GM18519 (cell line): ENCODE measurements around the gene TTLL8.

Experiments
- ATAC-seq: cut with Tn5 transposase; IDR thresholded peaks from one replicate; pipeline ENCODE4 v1.9.1; 2021; ENCODE audit warnings: mild to moderate bottlenecking, moderate library complexity; ENCODE audit not compliant: unreplicated experiment, low FRiP score

TTLL8 gene

DNA sequence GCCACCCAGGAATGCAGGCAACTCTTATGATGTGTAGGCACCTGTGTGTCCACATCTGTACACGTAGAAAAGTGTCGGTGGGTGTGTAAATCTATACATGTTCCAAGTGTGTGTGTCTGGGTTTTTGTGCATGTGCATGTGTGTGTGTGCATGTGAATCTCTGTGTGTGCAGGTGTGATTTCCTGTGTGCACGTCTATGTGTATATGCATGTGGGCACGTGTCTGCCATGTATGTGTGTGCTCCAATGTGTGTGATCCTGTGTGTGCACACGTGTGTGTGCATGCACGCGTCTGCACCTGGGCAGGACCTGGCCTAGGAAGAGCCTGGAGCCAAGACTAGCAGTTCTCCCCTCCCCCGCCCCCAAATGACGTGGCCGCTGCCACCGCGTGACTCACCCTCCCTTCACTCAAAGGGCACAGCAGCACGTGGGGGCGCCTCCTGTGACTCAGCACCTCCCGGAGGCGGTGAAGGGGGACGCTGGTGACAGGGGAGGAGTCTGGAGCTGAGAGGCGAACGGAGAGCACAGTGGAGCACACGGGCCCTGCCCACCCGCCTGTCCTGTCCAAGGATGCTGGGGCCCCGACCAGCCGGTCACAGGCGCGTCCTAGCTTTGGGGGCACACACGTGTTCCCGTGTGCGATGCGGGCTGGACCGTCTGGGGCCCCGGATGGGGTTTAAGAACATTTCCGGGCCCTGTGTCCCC lies 87.4 kb downstream of the TTLL8 start:
- peak; percentile 36 for ATAC-seq

DNA sequence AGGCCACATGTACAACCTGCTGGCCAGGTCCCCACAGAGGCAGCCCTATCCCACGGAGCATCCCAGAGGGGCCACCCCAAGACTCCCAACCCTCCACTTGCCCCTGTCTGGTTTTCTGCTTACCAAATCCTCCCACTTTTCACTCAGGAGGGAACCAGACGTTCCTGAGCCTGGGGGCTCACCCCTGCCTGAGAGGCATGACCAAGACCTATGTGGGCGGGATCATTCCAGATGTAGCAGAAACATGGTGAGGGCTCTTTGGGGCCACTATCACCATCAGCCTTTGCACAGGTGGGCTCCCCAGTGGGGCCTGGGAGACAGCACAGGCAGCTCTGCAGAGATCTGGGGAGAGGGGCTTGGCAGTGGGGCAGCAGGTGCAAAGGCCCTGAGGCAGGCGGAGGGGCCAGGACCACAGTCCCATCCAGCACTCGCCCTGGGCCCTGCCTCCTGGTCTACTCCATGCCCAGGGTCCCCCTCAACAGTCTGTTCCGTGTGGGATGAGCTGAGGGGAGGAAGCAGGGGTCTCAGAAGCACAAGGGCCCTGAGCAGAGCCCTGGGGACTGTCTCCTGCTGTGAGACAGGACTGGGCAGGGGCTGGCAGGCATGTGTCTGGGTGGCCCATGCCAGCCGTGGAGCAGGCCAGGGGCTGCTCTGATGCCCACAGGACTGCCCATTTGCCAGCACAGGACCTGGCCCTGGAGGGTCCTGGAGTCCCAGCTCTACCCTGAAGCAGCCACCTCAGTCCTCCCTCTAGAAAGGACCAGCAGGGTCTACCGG lies 88.2 kb downstream of the TTLL8 start:
- ATAC-seq = no peak

DNA sequence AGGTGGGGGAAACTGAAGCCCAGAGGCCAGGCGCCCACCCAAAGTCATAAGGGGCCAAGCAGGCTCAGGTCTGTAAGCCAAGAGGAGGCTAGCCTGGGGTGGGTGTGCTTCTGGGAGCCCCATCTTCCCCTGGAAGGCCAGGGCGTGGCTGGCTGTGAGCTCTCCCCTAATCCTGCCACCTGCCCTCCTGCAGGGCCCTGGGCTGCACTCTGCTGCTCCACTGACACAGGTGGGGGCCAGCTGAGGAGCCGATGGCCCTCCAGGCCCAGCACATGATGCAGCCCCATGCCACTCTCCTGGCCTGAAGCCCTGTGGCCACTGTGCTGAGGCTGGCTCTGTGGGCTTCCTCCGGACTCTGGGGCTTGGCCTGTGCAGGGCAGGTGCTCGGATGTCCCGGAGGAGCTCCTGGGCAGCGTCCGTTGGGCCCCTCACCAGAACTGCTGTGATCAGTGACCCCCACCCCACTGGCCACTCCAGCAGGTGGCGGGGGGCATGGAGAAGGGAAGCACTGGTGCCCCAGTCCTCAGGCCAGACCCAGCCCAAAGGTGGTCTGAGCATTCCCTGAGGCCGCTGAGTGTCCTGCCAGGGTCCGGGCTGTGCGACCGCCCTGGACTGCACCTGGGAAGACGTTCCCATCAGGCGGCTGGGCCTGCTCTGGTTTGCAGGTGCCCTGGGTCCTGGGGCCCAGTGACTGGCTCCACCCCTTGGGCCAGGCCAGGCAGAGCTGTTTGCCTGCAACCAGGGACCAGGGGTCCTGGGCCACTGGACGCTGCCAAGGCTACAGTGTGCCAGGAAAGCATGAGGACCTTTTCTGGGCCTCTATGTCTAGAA lies 89.1 kb downstream of the TTLL8 start:
- ATAC-seq = no peak
